GM21529 (cell line): Measurements from ENCODE around the gene GPATCH3.
"Not testable (repeated sequence)": the region's sequence is repeated elsewhere in the genome, so short reads cannot be mapped to it uniquely, and the experiment has no call there.

ENCODE experiments used
- ATAC-seq: cut with Tn5 transposase; IDR thresholded peaks from one replicate; pipeline ENCODE4 v1.9.1; 2021; ENCODE audit not compliant: unreplicated experiment

The GPATCH3 gene

GRCh38 chr1:26848941-26849774 lies 51.1 kb downstream of the GPATCH3 start:
- no peak for ATAC-seq

DNA sequence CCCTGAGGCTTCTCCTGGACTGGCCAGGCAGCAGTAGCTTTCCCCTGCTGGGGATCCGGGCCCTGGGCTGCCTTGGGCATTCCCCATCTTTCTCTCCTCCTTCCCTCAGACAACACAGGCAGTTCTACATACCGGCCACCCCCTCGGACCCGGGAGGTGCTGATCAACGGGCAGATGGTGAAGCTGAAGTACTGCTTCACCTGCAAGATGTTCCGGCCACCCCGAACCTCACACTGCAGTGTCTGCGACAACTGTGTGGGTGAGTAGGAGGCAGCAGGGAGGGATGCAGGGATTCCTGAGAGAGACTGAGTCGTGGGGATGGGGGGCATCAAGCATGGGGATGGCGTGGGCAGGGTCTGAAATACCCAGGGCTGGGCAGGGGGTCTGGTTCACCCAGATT lies 51.8 kb downstream of the GPATCH3 start:
- no peak for ATAC-seq

- not testable (repeated sequence) for ATAC-seq
Observed at GRCh38 chr1:26847826-26848225, 52.4 kb downstream of the GPATCH3 start.

- no peak for ATAC-seq
Observed at GRCh38 chr1:26844424-26845196, 55.7 kb downstream of the GPATCH3 start.
